MM.1S (cell line): ENCODE results near the gene R3HDM1.

Experiments
- CTCF ChIP-seq: fragments of 300-600 bp; sonication (generic); IDR thresholded peaks from 2 replicates; pipeline ENCODE4 v1.5.1; 2016; ENCODE audit warnings: antibody characterized with exemption, low read length, mixed read lengths
- EZH2 ChIP-seq: fragments of 300-600 bp; sonication (generic); optimal IDR thresholded peaks from 2 replicates; pipeline ENCODE3; 2017; ENCODE audit warnings: low read depth, mild to moderate bottlenecking, antibody characterized with exemption, low read length, mixed read lengths

- TF ChIP-seq EZH2 (no peak), CTCF (no peak)
Observed at GRCh38 chr2:135630488-135630887, 99.2 kb downstream of the R3HDM1 start.
